ENCODE results near the gene IGSF3. TPM values are rescaled to one million over a fixed set of nuclear protein-coding genes. Genes with fewer than 3 reads are reported as not detected.

Gene IGSF3
- total and polyA plus RNA-seq, 2 of the 13 experiments (the other 11 are each of a cell fraction or from before 2014, with no cell fraction given) = 0.11 to 0.16 TPM

DNA sequence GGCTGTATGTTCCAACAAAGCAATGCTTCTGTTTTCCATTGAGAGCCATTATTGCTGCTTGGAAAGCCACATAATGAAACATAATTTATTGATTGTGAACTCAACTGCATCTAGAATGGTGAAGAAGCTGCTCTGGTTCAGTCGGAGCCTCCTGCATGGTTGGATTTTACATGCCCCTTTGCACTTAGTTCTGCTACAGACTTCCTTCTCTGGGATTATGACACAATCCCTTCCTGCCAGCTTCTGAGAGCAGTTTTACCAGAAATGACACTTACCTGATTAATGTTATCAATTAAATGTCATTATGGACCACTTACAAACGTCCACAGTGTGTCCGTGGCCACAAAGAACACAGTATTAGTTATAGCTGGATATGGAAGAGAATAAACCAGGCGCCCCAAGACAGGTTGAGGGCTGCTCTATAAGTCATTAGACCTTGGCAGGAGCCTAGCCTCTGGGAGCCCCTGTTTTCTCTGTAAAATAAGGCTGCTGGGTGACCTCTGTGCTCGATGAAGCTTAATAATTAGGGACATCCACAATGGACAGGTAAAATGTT, 89.7 kb downstream of the IGSF3 start:
- in situ Hi-C loops (cut with HindIII; ENCODE audit: extremely low pct_ligation_motif_present, low pct_unique_long_range_greater_than_20kb) (no loop called here), intact Hi-C loops (cut with micrococcal nuclease; ENCODE audit: unreplicated experiment) (loop anchor here (10.0 kb wide), 2 partner anchors 97 to 237 kb away; no protein-coding TSS in a partner anchor)
- ATAC-seq (no peak), FAIRE-seq (no peak), DNase-seq (ENCODE audit: low spot score) (no peak)
- H3K27me3 ChIP-seq (ENCODE audit: control insufficient read depth in 1 of 2, insufficient read depth in 2 of 2, low read length in 2 of 2) = peaks cover 0 to 3% of the 10 kb centered on the region in 2 experiments; a peak in 1 of 5 replicates
- no peaks in the 10 kb centered on the region for H4K20me1 ChIP-seq (ENCODE audit: insufficient read depth, low read length)
- ChIA-PET POLR2A (no interaction called here), CTCF (ENCODE audit: low intra/inter-chr PET ratio, low total read pairs) (no interaction called here)
- no peak overlapping the region for H3K9ac ChIP-seq (ENCODE audit: insufficient read depth, low read depth, low read length)
- H3K9me3 ChIP-seq (ENCODE audit: low read length) = no peaks in the 10 kb centered on the region
- no peak for TF ChIP-seq ZNF205 (CRISPR knock-in tag; IDR thresholded peaks at IDR 0.05)
- no peak for TF ChIP-seq SP2 (CRISPR knock-in tag; IDR thresholded peaks at IDR 0.05)
- TF ChIP-seq MAFG (CRISPR knock-in tag; IDR thresholded peaks at IDR 0.05) = no peak
- TF ChIP-seq, protein P1, sequence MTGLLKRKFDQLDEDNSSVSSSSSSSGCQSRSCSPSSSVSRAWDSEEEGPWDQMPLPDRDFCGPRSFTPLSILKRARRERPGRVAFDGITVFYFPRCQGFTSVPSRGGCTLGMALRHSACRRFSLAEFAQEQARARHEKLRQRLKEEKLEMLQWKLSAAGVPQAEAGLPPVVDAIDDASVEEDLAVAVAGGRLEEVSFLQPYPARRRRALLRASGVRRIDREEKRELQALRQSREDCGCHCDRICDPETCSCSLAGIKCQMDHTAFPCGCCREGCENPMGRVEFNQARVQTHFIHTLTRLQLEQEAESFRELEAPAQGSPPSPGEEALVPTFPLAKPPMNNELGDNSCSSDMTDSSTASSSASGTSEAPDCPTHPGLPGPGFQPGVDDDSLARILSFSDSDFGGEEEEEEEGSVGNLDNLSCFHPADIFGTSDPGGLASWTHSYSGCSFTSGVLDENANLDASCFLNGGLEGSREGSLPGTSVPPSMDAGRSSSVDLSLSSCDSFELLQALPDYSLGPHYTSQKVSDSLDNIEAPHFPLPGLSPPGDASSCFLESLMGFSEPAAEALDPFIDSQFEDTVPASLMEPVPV (CRISPR knock-in tag; IDR thresholded peaks at IDR 0.05) = no peak
- TF ChIP-seq RAD21 (CRISPR knock-in tag; IDR thresholded peaks at IDR 0.05) = no peak
- no peak for TF ChIP-seq YEATS4 (CRISPR knock-in tag; IDR thresholded peaks at IDR 0.05; ENCODE audit: borderline replicate concordance)
- no peak for TF ChIP-seq KAT2B (IDR thresholded peaks at IDR 0.05; ENCODE audit: borderline replicate concordance, low read depth, low read length)
- TF ChIP-seq SNAPC2 (CRISPR knock-in tag; IDR thresholded peaks at IDR 0.05) = no peak
- TF ChIP-seq KDM4B (CRISPR knock-in tag; IDR thresholded peaks at IDR 0.05) = no peak
- TF ChIP-seq SYNCRIP (IDR thresholded peaks at IDR 0.05; ENCODE audit: insufficient read depth, low read depth, low read length) = no peak
- TF ChIP-seq DR1 (CRISPR knock-in tag; IDR thresholded peaks at IDR 0.05) = no peak
- no peak for TF ChIP-seq ZSCAN30 (CRISPR knock-in tag; IDR thresholded peaks at IDR 0.05)
- no peak for TF ChIP-seq ATF1 (CRISPR knock-in tag; IDR thresholded peaks at IDR 0.05)
- TF ChIP-seq SNRNP70 (IDR thresholded peaks at IDR 0.05; ENCODE audit: low read depth, low read length) = no peak
- no peak for TF ChIP-seq ZNF605 (CRISPR knock-in tag; IDR thresholded peaks at IDR 0.05)
- TF ChIP-seq, protein P2, sequence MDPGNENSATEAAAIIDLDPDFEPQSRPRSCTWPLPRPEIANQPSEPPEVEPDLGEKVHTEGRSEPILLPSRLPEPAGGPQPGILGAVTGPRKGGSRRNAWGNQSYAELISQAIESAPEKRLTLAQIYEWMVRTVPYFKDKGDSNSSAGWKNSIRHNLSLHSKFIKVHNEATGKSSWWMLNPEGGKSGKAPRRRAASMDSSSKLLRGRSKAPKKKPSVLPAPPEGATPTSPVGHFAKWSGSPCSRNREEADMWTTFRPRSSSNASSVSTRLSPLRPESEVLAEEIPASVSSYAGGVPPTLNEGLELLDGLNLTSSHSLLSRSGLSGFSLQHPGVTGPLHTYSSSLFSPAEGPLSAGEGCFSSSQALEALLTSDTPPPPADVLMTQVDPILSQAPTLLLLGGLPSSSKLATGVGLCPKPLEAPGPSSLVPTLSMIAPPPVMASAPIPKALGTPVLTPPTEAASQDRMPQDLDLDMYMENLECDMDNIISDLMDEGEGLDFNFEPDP (CRISPR knock-in tag; conservative IDR thresholded peaks at IDR 0.05) = no peak
- no peak for TF ChIP-seq MED8 (CRISPR knock-in tag; IDR thresholded peaks at IDR 0.05; ENCODE audit: insufficient replicate concordance)
- 55% methylated on average over 4 of the region's 5 CpGs for WGBS (ENCODE audit: low lambda C conversion rate)
- H3K36me3 ChIP-seq (replicated peaks in 1 of 2; ENCODE audit: control insufficient read depth in 1 of 2, insufficient read depth in 2 of 2, low read length in 2 of 2) = no peaks in the 10 kb centered on the region
- H2AFZ ChIP-seq (ENCODE audit: low read length) = no peak overlapping the region
- H3K27ac ChIP-seq (ENCODE audit: extremely low read length, insufficient read depth, low read length) = no peak overlapping the region
- no peak overlapping the region for H3K4me3 ChIP-seq (replicated peaks in 1 of 3; ENCODE audit: insufficient read depth in 1 of 3, low read depth in 2 of 3, low read length in 3 of 3)
- no peak overlapping the region for H3K4me2 ChIP-seq (ENCODE audit: low read depth, low read length)
- no peaks in the 10 kb centered on the region for H3K4me1 ChIP-seq (ENCODE audit: insufficient read depth, low read length)
- H3K79me2 ChIP-seq (ENCODE audit: insufficient read depth, low read length) = no peaks in the 10 kb centered on the region
- BruUV-seq (replicated peaks) = no TSS peak
